GM12872 (cell line): ENCODE results near the gene IDH2.

ENCODE experiments used
- TF ChIP-seq, protein P1 (sequence below): IDR thresholded peaks from 3 replicates; pipeline ENCODE4 v1.5.1; 2011; ENCODE audit warnings: low read depth, mild to moderate bottlenecking, low read length, moderate library complexity; ENCODE audit not compliant: insufficient read depth

IDH2 gene

DNA sequence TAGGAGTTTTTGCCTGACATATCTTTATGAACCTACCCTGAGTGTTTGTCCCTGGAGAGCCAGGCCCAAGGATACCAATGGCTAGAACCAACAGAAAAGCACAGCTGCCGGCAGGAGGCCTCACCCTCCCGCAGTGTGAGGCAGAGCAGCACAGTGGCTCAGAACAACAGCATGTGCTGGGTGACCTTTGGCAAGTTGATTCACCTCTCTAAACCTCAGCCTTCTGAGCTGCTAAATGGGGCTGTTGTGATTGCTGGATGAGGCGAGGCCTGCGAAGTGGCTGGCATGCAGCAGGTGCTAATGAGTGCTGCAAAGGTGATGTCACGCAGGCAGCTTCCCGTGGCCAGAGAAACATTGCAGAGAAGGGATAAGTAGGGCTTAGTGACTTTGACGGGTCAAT, 23.3 kb downstream of the IDH2 start:
- TF ChIP-seq, protein P1, sequence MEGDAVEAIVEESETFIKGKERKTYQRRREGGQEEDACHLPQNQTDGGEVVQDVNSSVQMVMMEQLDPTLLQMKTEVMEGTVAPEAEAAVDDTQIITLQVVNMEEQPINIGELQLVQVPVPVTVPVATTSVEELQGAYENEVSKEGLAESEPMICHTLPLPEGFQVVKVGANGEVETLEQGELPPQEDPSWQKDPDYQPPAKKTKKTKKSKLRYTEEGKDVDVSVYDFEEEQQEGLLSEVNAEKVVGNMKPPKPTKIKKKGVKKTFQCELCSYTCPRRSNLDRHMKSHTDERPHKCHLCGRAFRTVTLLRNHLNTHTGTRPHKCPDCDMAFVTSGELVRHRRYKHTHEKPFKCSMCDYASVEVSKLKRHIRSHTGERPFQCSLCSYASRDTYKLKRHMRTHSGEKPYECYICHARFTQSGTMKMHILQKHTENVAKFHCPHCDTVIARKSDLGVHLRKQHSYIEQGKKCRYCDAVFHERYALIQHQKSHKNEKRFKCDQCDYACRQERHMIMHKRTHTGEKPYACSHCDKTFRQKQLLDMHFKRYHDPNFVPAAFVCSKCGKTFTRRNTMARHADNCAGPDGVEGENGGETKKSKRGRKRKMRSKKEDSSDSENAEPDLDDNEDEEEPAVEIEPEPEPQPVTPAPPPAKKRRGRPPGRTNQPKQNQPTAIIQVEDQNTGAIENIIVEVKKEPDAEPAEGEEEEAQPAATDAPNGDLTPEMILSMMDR, result no peak

DNA sequence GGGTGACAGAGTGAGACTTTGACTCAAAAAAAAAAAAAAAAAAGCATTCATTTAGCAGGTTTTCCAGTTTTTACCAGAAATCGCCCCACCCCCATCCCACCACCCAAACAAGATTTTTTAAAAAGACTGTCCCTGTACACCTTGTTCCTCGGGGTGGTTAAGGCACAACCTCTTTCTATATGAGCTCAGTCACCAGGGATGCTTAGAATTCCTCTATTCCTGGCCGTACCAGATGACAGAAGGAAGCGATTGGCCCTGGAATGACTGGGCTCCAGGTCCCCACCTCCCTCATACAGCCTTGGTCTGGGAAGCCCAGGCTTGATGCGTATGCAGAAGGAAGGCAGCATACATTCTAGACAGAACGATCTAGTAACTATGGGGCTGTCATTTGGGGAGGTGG, 25.6 kb downstream of the IDH2 start:
- TF ChIP-seq, protein P1, result no peak

DNA sequence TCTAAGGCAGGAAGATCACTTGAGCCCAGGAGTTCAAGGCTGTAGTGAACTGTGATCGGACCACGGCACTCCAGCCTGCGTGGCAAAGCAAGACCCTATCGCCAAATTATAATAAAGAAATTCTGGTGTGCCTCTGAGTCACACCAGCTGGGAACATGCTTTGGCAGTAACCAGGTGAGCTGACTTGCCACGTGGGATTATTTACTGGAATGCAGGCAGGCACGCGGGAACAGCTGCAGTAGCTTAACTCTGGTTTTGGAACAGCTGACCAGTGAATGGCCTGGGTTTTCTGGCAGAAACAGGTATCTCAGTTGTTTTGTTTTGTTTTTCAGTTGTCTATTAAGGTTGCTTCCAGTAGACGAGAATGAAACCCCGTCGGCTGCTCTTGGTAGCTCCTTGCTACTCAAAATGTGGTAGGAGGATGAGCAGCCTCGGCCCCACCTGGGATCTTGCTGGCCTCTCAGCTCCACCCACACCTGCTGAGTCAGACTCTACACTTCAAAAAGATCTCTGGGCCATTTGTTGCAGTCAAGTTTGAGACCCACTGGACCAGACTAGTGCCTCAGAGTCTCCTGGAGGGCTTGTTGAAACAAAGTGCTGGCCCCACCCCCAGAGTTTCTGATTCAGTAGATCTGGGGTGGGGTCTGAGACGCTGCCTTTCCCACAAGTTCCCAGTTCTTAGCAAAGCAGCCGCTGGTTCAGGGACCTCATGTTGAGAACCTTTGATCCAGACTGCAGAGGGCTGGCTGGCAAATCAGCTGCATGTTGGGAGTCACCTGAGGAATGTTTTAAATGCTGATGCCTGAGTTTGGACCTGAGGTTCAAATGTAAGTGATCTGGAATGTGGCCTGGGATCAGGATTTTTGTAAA, 26.6 kb downstream of the IDH2 start:
- TF ChIP-seq, protein P1, result no peak

DNA sequence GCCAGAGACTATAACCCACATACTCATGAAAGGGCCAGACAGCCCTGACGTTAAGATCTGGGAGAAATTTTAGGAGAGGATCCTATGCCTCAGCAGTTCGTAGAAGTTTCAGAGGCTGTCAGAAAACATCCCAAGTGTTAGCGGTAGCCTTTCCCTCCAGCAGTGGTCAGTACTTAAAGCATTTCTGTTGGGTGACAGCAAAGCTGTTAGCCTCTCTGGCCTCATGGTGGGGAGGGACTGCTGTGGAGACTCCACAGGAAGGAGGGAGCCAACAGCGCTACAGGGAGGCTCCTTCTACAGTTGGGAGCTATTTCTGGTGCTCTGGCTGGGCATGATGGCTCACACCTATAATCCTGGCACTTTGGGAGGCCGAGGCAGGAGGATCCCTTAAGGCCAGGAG, 27.4 kb downstream of the IDH2 start:
- TF ChIP-seq, protein P1, result no peak

DNA sequence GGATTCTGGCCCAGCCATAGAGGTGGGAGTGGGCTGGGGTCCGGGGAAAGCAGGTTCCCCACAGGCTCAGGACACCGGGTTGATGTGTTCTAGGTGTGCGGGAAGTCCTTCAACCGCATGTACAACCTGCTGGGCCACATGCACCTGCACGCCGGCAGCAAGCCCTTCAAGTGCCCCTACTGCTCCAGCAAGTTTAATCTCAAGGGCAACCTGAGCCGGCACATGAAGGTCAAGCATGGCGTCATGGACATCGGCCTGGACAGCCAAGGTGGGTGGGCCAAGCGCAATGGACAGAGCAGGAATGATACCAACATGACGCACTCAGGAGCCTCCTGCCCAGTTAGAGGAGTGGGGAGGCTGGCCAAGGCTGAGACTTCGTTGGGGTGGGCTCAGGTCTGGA, 28.2 kb downstream of the IDH2 start:
- TF ChIP-seq, protein P1, result no peak

DNA sequence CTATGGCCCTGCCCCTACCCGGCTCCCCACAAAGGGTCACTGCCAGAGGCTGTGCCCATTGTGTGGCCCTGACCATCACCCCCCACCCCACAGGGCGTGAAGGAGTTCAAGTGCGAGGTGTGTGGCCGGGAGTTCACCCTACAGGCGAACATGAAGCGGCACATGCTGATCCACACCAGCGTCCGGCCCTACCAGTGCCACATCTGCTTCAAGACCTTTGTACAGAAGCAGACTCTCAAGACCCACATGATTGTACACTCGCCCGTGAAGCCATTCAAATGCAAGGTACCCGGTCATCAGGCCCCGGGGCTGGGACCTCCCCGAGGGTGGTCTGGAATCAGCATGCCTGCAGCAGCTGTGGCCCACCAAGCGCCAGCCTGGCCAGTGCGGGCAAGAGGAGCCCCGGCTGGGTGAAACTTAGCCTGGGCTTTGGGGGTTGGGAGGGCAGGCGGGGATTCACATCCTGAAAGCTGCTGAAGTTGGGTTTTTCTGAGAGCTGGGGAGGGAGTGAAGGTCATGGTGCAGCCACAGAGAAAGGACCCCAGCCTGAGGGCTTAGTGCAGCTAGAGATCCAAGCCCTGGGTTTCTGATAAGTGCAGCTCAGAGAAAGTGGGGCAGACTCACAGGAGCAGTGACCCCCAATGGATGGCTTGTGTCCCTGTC, 29.2 kb downstream of the IDH2 start:
- TF ChIP-seq, protein P1, result no peak

DNA sequence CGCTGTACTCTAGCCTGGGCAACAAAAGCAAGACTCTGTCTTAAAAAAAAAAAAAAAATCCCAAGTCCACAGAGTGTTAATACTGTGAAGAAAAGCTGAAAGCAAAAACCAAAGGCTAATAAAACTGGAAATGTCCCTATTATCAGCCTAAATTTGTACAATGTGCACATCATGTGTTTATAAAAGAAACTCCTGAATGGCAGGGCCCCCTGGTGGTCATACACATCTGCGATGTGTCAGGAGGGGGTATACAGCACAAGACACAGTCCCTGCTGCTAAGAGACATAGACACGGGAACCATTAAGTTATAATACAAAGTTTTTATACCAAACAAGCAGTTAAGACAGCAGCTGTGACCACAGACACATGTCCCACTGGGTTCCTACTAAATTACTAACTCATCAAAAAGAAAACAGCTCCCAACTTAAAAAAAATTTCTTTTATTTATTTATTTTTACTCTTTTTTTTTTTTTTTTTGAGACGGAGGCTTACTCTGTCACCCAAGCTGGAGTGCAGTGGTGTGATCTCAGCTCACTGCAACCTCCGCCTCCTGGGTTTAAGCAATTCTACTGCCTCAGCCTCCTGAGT, 31.0 kb downstream of the IDH2 start:
- TF ChIP-seq, protein P1, result peak; percentile 76
